HG02678 (cell line): ENCODE measurements around the gene ARHGEF5.
"Not testable (repeated sequence)": the region's sequence is repeated elsewhere in the genome, so short reads cannot be mapped to it uniquely, and the experiment has no call there.

ENCODE experiments used
- ATAC-seq: cut with Tn5 transposase; IDR thresholded peaks from one replicate; pipeline ENCODE4 v1.9.1; 2021; ENCODE audit warnings: mild to moderate bottlenecking, moderate library complexity; ENCODE audit not compliant: unreplicated experiment

ARHGEF5 gene

DNA sequence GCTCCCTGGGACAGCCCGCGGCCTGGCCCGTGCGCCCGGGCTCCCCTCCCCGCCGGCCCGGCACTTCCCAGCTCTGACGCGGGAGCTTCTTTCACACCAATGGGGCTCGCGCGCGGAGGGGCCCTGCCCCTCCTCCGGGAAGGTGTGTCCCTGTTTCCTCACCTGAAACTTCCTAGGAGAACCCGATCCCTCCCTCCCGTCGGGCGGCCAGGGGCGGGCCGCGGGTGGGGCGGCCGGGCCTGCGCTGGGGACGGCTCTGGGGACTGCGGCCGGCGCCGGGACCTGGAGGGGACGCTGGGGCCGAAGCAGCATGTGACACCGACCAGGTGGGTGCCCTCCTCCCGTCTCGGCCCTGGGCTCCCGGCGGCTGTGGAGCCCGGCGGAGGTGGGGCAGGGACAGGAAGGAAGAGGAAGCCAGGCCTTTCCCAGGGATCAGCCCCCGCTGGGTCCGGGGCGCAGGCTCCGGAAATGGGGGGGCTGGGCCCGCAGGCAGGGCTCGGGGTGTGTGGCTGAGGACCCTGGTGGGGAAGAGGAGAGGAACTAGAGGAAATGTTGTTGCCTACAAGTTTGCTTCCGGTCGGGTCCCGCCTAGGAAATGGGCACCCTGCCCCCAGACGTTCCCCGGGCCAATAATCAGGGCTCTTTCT lies at the start of gene ARHGEF5:
Gene ARHGEF5 (plus strand): TSS at position 227 of the 647 bp plus-strand sequence. CDS start 7,268 bp downstream, outside the sequence.
- ATAC-seq: peak; percentile 73

DNA sequence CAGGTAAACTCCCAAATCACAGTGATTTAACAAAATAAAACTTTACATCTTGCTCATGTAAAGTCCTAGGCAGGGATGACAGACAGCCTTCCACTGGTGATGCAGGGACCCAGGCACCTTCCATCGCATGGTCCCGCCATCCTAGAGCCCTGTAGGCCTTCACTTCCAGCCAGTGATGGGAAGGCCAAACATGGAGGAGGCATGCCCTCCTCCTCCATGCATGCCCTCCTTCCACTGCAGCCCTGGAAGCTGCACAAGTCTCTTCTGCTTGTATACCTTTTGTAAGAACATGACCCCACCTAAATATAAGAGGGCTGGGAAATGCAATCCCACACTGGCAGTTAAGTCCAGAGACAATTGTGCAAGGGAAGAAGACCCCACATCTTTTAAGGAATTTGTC lies 45.5 kb upstream of the ARHGEF5 start:
- not testable (repeated sequence) for ATAC-seq

DNA sequence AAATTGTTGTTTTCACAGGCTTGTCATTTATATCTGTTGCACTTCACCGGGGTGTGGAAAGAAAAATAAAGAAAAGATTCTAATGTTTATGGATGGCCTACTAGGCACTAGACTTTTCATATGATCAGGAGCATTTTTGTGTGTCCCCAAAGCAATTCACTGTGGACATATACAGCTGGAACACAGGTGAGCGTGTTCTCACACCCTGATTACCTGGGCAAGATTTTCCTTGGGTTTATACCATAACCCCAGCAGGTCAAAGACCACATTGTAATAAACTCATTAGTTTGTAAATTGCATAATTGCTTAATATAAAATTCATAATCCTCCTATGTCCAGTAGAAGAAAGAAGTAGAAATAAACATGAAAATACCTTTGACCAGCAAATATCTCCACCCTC lies 44.0 kb upstream of the ARHGEF5 start:
- ATAC-seq: not testable (repeated sequence)

DNA sequence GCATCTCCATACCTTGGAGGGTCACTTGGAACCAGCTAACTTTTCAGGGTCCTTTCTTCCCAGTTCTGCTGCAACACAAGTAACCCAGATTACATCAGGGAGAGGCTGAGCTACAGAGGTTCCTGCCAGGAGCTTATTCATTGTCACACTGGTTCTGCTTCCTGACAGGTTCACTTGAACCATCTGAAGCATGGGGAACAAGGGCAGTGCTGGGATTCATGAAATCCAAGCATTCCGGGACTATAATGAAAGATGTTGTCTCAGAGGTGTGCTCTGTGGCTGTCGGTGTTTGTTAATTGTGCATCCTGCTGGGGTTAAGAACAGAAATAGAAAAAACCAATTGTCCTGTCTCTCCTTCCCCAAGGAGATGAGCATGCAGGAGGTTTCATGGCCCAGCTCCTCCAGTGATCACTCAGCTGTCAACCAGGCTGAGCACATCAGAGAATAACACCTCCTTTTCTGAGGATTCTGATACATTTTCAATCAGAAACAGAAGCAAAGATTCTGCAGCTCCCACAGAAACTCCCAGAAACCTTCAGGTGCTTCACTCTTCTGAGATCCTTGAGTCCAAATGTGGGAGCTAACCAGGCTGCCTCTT lies 43.2 kb upstream of the ARHGEF5 start, which contains the start of gene OR2A1:
Gene OR2A1 (plus strand): TSS at position 548 of the 598 bp plus-strand sequence. CDS start 5,706 bp downstream, outside the sequence.
- not testable (repeated sequence) for ATAC-seq

DNA sequence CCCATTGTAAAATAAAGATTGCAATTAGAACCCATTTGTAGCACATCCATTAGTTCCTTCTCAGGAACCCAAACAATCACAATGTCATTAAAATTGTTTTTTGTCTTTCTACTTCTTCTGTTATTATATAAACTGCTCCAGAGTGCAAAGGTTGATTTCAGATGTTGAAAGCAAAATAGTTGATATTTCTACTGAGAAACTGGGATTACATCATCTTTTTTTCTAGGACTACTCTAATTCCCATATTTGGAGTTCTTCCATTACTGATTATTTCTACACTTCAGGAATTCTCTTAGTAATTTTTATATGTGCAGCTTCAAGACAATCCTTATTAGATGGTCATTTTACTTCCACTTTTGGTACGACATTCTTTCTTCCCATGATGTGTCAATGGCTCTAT lies 37.7 kb upstream of the ARHGEF5 start:
- not testable (repeated sequence) for ATAC-seq

DNA sequence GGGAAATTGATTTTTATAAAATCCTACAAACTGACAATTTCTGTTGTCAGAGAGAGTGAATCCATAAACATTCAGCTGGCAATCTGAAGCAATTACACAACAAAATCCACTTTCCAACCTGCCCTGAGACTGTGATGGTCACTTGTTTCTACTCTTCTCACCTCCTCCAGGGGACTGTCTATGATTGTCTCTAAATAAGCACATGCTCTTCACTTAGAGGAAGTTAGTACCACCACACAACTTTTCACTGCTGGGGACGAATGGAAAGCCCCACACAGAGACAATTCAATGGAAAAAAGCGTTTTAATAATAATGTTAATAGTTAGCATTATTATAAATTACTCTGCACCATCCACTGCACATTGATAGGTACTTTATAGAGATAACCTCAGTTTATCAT lies 35.7 kb upstream of the ARHGEF5 start:
- not testable (repeated sequence) for ATAC-seq

DNA sequence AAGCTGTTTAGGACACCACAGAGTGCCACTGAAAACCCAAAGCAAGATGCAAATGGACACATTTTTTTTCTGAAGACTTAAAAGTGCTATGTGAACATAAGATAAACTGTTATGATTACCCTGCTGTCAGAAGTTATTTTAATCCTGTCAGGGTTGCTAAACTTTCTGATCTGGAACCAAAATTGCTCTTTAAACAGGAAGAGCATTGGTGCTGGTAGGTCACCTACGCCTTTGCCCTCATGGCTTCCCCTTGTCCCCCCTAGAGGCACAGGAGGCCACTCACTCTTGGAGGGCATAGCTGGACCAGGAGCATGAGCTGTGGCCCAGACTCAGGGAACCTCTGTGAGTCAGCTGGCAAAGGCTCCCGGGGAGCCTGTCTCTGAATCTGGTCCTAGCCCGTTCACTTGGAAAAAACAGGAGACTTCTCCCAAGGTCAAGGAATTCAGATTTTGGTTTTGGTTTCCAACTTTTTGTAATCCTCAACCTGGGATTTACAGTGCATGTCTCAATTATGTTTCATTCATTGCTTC lies 33.5 kb upstream of the ARHGEF5 start:
- ATAC-seq: not testable (repeated sequence)

DNA sequence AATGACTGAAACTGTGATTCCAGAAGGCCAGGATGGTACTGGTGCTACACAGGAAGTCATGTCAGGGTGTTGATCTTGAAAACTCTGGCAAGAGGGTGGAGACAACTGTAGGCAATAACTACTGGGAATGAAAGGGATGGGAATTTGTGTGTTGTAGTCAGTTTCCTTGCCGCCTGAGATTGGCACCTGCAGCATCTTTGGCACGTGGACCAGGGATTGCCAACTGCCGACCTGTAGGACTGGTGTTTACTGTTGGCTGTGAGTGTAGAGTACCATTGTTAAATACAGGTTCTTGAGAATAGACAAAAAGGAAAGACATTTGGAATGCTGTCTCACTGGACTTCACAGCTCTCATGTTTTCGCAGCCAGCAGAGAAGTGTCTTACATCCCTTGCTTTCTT lies 31.8 kb upstream of the ARHGEF5 start:
- ATAC-seq: not testable (repeated sequence)

DNA sequence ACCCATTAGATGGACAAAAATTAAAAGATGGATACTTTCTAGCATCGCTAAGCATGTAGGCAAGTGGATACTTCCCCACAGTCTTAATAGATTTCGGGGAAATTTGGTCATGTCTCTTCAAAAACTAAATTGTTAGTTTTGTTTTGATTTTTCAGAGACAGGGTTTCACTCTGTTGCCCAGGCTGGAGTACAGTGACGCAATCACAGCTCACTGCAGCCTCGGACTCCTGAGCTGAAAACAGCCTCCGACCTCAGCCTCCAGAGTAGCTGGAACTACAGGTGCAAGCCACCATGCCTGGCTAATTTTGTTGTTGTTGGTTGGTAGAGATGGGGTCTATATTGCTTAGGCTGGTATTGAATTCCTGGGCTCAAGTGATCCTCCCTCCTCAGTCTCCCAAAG lies 29.3 kb upstream of the ARHGEF5 start:
- ATAC-seq: not testable (repeated sequence)

DNA sequence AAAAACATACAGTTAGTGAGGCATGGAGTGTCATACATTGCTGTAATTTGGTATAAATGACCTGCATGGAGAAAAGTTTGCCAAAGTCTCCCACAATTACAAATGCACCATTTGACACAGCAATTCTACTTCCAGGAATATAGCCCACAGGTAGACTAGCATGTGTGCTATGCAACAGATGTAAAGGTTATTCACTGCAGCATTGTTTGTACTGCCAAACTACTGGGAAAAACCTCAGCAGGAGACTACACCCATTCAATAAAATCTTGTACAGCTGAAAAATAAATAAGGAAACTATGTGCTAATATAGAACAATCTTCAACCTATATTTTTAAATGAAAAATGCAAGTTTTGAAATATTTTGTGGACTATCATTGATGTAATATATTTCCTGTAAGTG lies 25.2 kb upstream of the ARHGEF5 start:
- ATAC-seq: not testable (repeated sequence)

DNA sequence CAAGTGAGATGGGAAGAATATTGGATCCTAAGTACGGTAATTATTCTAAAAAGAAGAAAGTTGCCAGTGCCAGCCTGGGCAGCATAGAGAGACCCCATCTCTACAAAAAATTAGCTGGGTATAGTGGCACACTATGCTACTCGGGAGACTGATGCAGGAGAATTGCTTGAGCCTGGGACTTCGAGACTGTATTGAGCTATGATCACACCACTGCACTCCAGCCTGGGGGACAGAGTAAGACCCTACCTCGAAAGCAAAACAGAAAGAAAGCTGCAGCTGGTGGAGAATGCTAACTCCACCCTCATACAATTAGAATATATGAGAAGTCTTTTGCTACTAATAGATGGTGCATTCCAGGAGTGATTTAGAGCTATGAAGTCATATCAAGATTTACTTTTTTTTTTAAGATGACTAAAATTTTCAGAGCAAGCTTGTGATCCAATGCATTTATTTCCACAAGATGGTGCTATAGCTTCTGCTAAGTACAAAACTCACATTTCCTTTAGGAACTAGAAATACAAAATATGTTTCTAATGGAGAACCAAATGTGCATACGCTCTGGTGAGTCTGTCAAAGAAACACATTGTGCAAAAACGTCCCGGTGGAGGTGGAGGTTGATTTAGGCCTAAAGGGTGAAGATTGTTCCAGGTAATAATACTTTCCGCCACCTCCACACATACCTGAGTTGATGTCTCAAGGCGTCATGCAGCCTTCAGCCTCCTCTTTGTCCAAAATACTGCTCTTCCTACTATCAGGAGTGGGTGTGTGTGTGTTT lies 23.8 kb upstream of the ARHGEF5 start:
- peak; percentile 46 for ATAC-seq

DNA sequence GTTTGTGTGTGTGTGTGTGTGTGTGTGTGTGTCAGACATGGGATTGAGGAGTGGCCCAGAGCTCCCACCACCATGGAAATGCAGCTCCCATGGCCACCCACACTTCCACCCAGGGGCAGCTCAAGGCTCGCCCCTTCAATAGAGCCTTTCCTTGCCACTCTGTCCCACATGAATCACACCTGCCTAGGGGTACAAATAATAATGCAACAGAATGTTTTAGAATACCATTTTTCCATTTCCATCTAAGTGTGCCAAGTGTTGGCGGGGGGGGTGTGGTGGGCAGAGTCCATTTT lies 23.3 kb upstream of the ARHGEF5 start:
- ATAC-seq: not testable (repeated sequence)

DNA sequence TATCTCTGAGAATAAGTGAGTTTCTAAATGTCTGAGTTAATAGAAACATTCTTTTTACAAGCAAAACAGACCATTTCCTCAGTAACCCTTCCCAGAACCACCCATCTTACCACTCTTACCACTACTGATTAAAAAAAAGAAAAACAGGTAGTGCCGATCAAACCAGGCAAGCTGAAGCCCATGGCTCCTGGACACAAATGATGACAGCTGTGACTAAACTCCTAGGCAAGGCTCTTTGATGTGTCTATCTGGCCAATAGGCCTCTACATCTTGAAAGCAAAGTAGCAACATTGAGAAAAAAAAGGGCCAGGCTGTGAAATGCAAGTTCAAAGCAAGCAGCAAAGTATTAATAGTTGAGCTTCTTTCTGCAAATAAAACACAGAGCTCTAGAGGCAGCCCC lies 6.6 kb upstream of the ARHGEF5 start:
- peak; percentile 45 for ATAC-seq

DNA sequence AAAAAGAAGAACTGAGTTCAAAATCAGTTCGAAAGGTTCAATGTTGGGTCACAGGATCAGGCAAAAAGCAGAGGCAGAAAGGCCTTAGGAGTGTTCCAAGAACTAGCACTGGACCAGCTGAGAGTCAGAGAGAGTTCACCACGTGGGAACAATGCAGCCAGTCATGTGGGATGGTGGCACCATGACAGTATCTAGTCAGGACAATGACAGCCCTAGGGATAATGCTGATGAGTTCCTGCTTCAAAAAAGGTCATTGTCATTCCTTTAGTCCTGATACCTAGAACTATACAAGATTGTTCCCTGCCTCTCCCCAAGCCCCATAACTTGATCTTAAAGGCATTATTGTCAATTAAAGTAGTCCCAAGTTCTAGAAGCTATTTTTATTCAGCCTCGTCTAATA lies 3.5 kb upstream of the ARHGEF5 start:
- not testable (repeated sequence) for ATAC-seq

DNA sequence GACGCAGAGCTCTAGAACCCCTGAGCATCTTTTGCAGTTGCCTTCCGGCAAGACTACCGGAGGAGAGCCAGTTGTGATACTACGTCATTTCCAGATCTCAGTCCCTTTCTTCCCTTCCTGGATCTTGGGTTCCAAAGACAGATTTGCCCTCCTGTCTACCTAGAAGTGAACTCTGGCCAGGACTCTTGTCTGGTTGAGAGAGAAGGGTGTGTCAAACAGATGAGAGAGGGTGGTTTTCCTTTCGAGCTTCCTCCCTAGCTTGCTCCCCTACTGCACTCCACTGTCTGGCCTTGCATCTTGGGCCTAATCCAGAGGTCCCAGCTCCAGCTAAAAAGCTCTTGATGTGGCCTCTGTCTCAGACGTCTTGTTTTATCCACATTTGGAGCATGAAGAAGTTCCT lies 983 bp downstream of the ARHGEF5 start:
- not testable (repeated sequence) for ATAC-seq

DNA sequence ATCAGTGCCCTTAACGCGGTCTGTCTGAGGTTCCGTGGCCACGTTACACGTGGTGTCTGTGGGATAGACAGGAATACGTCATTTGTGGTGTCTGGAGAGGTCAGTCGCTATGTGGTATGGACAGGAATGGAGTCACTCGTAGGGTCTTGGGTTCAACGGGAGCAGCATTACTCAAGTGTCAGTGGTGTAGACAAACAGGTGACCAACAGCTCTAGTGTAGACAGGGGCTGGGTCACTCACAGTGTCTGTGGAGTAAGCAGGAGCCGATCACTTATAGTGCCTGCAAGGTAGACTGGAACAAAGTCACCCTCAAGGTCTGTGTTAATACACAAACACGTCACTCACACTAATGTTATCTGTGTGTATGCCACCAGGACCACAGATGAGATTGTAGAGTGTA lies 1.7 kb downstream of the ARHGEF5 start:
- ATAC-seq: not testable (repeated sequence)

DNA sequence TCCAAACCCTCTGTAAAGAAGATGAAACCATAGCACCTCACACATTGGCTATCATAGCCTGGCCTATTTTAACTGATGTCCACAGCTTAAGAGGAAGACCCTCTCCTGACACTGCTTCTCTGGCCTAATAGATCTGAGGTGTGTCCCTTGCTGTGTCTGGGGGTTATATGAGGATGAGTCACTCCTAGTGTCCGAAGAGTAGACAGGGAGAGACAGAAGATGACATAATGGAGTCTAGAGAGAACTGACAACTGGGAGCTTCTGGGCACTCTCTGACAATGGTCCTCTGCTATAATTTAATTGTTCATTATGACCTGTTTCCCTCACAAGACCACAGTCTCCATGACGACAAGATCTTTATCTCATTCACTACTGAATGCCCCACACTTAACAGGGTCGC lies 6.9 kb downstream of the ARHGEF5 start:
- ATAC-seq: not testable (repeated sequence)

DNA sequence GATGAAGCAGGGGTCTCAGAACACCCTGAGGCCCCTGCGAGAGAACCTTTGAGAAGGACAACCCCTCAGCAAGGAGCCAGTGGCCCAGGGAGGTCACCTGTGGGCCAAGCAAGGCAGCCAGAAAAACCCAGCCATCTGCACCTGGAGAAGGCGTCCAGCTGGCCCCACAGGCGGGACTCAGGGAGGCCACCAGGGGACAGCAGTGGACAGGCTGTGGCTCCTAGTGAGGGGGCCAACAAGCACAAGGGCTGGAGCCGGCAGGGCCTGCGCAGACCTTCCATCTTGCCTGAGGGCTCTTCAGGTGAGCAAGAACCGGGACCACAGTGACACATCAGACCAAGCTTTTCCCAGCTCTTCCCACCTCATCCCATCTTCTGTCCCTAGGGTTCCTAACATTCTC lies 10.3 kb downstream of the ARHGEF5 start:
- ATAC-seq: not testable (repeated sequence)

DNA sequence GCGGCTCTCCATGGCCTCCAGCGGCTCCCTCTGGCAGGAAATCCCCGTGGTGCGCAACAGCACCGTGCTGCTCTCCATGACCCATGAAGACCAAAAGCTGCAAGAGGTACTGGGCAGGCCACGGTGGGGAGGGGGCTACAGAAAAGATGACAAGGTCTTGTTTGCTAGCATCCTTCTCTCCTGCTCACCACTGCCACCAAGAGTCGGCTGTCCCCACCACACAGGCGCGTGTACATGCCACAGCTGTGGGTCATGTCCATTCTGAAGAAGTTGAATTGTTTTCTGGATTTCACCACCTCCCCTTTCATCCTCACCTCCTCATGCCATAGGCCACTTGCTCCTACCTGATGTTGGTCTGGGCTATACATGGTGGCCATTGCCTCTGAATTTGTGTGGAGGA lies 12.0 kb downstream of the ARHGEF5 start:
- ATAC-seq: not testable (repeated sequence)

DNA sequence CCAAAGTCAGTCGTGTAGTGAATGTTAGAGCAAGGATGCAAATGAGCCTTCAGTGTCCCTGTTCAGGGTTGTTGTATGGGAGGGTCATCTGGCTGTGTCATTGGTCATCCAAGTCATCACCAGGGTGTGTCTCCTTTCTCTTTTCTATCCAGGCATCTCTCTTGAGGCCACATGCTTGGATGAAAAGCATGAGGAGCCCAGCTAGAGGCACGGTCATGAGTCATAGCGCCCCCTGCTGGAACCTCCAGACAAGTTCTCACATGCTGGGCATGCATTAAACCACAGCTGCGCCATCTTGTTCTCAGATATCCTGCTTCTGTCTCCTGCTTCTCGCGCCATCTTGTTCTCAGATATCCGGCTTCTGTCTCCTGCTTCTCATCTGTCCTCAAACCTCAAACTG lies 14.0 kb downstream of the ARHGEF5 start:
- ATAC-seq: not testable (repeated sequence)

DNA sequence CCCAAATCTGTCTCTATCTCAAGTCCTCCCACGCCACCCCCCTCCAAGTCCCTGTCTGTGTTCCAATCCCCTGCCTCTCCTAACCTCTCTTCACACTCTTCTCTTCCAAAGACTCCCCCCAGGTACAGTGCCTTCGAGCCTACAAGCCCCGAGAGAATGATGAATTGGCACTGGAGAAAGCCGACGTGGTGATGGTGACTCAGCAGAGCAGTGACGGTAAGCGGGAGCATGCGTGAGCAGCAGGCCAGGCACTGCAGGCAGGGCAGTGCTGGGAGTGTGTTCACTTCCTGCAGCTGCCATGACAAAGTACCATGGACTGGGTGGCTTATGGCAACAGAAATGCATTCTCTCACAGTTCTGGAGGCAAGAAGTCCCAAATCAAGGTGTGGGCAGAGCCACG lies 23.4 kb downstream of the ARHGEF5 start:
- ATAC-seq: no peak
